ENCODE data around the gene FHL3. TPM values are rescaled to one million over a fixed set of nuclear protein-coding genes. Genes with fewer than 3 reads are reported as not detected.

Gene FHL3
- total and polyA plus RNA-seq, 9 of the 15 experiments (the other 6 are each of a cell fraction or from before 2014, with no cell fraction given): 6.1 to 144 (median 34.1) TPM

GRCh38 chr1:38012363-38013226 is 7.3 kb upstream of the FHL3 start, which contains the start of gene UTP11 (continued):
- TF ChIP-seq E2F6 (IDR thresholded peaks at IDR 0.05; ENCODE audit: borderline replicate concordance in 1 of 2, extremely low read depth in 1 of 2, insufficient read depth in 1 of 2, insufficient read length in 1 of 2, low read depth in 1 of 2, low read length in 1 of 2, poor library complexity in 1 of 2, severe bottlenecking in 1 of 2) (peak; percentile 100), MECOM (CRISPR knock-in tag; IDR thresholded peaks at IDR 0.05) (peak; percentile 96), MLLT1 (IDR thresholded peaks at IDR 0.05) (peak; percentile 70 to 74; a peak in 3 of 4 replicates), SREBF2 (CRISPR knock-in tag; IDR thresholded peaks at IDR 0.05) (peak; percentile 95), DACH1 (IDR thresholded peaks at IDR 0.05; ENCODE audit: partially characterized antibody) (no peak), ZNF311 (CRISPR knock-in tag; IDR thresholded peaks at IDR 0.05) (peak; percentile 93), ZKSCAN8 (CRISPR knock-in tag; IDR thresholded peaks at IDR 0.05) (peak; percentile 96), TAF9B (IDR thresholded peaks at IDR 0.05; ENCODE audit: partially characterized antibody) (peak; percentile 97), ZNF584 (CRISPR knock-in tag; IDR thresholded peaks at IDR 0.05; ENCODE audit: low read depth) (peak; percentile 96), RBM14 (IDR thresholded peaks at IDR 0.05; ENCODE audit: borderline replicate concordance, insufficient read depth, low read depth, low read length) (no peak), ZKSCAN3 (CRISPR knock-in tag; IDR thresholded peaks at IDR 0.05) (0 out of 2 replicates have a peak, but pooled peaks have one; percentile 21), MLX (CRISPR knock-in tag; conservative IDR thresholded peaks at IDR 0.05) (peak; percentile 93 to 99), ATF1 (CRISPR knock-in tag; IDR thresholded peaks at IDR 0.05) (no peak; the same call in 1 of the 2 replicates), ATF1 (tag; IDR thresholded peaks at IDR 0.05) (peak; percentile 99), SMARCC2 (IDR thresholded peaks at IDR 0.05; ENCODE audit: low read depth) (no peak), RBM22 (IDR thresholded peaks at IDR 0.05; ENCODE audit: low read depth, low read length, poor library complexity, severe bottlenecking) (no peak), SMC3 (conservative IDR thresholded peaks at IDR 0.05; ENCODE audit: insufficient read depth, low read depth, low read length) (no peak), FOXO4 (CRISPR knock-in tag; IDR thresholded peaks at IDR 0.05) (peak; percentile 89), ZNF507 (tag; conservative IDR thresholded peaks at IDR 0.05) (no peak), SP1 (CRISPR knock-in tag; IDR thresholded peaks at IDR 0.05) (peak; percentile 91), ZNF444 (CRISPR knock-in tag; IDR thresholded peaks at IDR 0.05) (peak; percentile 88), POLR3G (IDR thresholded peaks at IDR 0.05; ENCODE audit: extremely low read depth, insufficient read length, insufficient replicate concordance) (no peak), TARDBP (IDR thresholded peaks at IDR 0.05) (peak; percentile 67; the same call in 1 of the 2 replicates), MCM2 (IDR thresholded peaks at IDR 0.05; ENCODE audit: low read depth) (no peak)
